ENCODE measurements around the gene ELAC1. TPM values are rescaled to one million over a fixed set of nuclear protein-coding genes. Genes with fewer than 3 reads are reported as not detected.
"Not testable (repeated sequence)": the region's sequence is repeated elsewhere in the genome, so short reads cannot be mapped to it uniquely, and the experiment has no call there.

ELAC1 gene
- total RNA-seq, 1 donor from 2014 or later, result 6.3 TPM

GRCh38 chr18:50938912-50939311, 28.9 kb upstream of the ELAC1 start:
- Histone ChIP-seq H3K27ac (ENCODE audit: low read depth, low read length) (no peak overlapping the region), H3K9ac (ENCODE audit: low read depth in 1 of 3, low read length in 3 of 3) (no peak overlapping the region), H3K4me1 (ENCODE audit: control insufficient read depth in 3 of 3, insufficient read depth in 3 of 3, low read length in 3 of 3) (no peaks in the 10 kb centered on the region), H3K4me3 (ENCODE audit: low read length in 3 of 3) (no peak overlapping the region), H3K36me3 (ENCODE audit: control insufficient read depth in 3 of 3, insufficient read depth in 3 of 3, low read length in 3 of 3) (peaks cover 0 to 10% (median 0%) of the 10 kb centered on the region in 3 donors), H3K9me3 (ENCODE audit: control insufficient read depth in 3 of 3, low read length in 3 of 3) (no peaks in the 10 kb centered on the region), H3K27me3 (ENCODE audit: control insufficient read depth in 3 of 3, insufficient read depth in 3 of 3, low read length in 3 of 3) (no peaks in the 10 kb centered on the region)

- H3K9me3 ChIP-seq (ENCODE audit: control insufficient read depth in 3 of 3, low read length in 3 of 3), result no peaks in the 10 kb centered on the region
- H3K36me3 ChIP-seq (ENCODE audit: control insufficient read depth in 3 of 3, insufficient read depth in 3 of 3, low read length in 3 of 3), result peaks cover 0 to 21% (median 0%) of the 10 kb centered on the region in 3 donors
- no peaks in the 10 kb centered on the region for H3K27me3 ChIP-seq (ENCODE audit: control insufficient read depth in 3 of 3, insufficient read depth in 3 of 3, low read length in 3 of 3)
- no peak overlapping the region for H3K4me3 ChIP-seq (ENCODE audit: low read length in 3 of 3)
- no peaks in the 10 kb centered on the region for H3K4me1 ChIP-seq (ENCODE audit: control insufficient read depth in 3 of 3, insufficient read depth in 3 of 3, low read length in 3 of 3)
- no peak overlapping the region for H3K9ac ChIP-seq (ENCODE audit: low read depth in 1 of 3, low read length in 3 of 3)
- H3K27ac ChIP-seq (ENCODE audit: low read depth, low read length), result no peak overlapping the region
Observed at GRCh38 chr18:50944245-50944932, 23.5 kb upstream of the ELAC1 start.

GRCh38 chr18:50945918-50946317, 21.9 kb upstream of the ELAC1 start:
- not testable (repeated sequence) for H3K4me1 ChIP-seq (ENCODE audit: control insufficient read depth in 3 of 3, insufficient read depth in 3 of 3, low read length in 3 of 3); H3K27ac ChIP-seq (ENCODE audit: low read depth, low read length); H3K9me3 ChIP-seq (ENCODE audit: control insufficient read depth in 3 of 3, low read length in 3 of 3); H3K9ac ChIP-seq (ENCODE audit: low read depth in 1 of 3, low read length in 3 of 3); H3K27me3 ChIP-seq (ENCODE audit: control insufficient read depth in 3 of 3, insufficient read depth in 3 of 3, low read length in 3 of 3); H3K4me3 ChIP-seq (ENCODE audit: low read length in 3 of 3)
- peaks cover 0 to 17% (median 0%) of the 10 kb centered on the region in 3 donors for H3K36me3 ChIP-seq (ENCODE audit: control insufficient read depth in 3 of 3, insufficient read depth in 3 of 3, low read length in 3 of 3)

- no peak overlapping the region for H3K4me3 ChIP-seq (ENCODE audit: low read length in 3 of 3)
- no peaks in the 10 kb centered on the region for H3K4me1 ChIP-seq (ENCODE audit: control insufficient read depth in 3 of 3, insufficient read depth in 3 of 3, low read length in 3 of 3)
- no peaks in the 10 kb centered on the region for H3K27me3 ChIP-seq (ENCODE audit: control insufficient read depth in 3 of 3, insufficient read depth in 3 of 3, low read length in 3 of 3)
- H3K9ac ChIP-seq (ENCODE audit: low read depth in 1 of 3, low read length in 3 of 3), result no peak overlapping the region
- H3K36me3 ChIP-seq (ENCODE audit: control insufficient read depth in 3 of 3, insufficient read depth in 3 of 3, low read length in 3 of 3), result peaks cover 0 to 15% (median 0%) of the 10 kb centered on the region in 3 donors
- no peak overlapping the region for H3K27ac ChIP-seq (ENCODE audit: low read depth, low read length)
- H3K9me3 ChIP-seq (ENCODE audit: control insufficient read depth in 3 of 3, low read length in 3 of 3), result no peaks in the 10 kb centered on the region
Observed at GRCh38 chr18:50947899-50948298, 19.9 kb upstream of the ELAC1 start.

GRCh38 chr18:50949185-50949584, 18.7 kb upstream of the ELAC1 start:
- H3K36me3 ChIP-seq (ENCODE audit: control insufficient read depth in 3 of 3, insufficient read depth in 3 of 3, low read length in 3 of 3), result peaks cover 0 to 12% (median 0%) of the 10 kb centered on the region in 3 donors
- H3K9ac ChIP-seq (ENCODE audit: low read depth in 1 of 3, low read length in 3 of 3), result no peak overlapping the region
- no peaks in the 10 kb centered on the region for H3K4me1 ChIP-seq (ENCODE audit: control insufficient read depth in 3 of 3, insufficient read depth in 3 of 3, low read length in 3 of 3)
- no peak overlapping the region for H3K4me3 ChIP-seq (ENCODE audit: low read length in 3 of 3)
- H3K27me3 ChIP-seq (ENCODE audit: control insufficient read depth in 3 of 3, insufficient read depth in 3 of 3, low read length in 3 of 3), result no peaks in the 10 kb centered on the region
- no peaks in the 10 kb centered on the region for H3K9me3 ChIP-seq (ENCODE audit: control insufficient read depth in 3 of 3, low read length in 3 of 3)
- H3K27ac ChIP-seq (ENCODE audit: low read depth, low read length), result no peak overlapping the region

GRCh38 chr18:50950626-50951025, 17.2 kb upstream of the ELAC1 start:
- Histone ChIP-seq H3K27me3 (ENCODE audit: control insufficient read depth in 3 of 3, insufficient read depth in 3 of 3, low read length in 3 of 3) (no peaks in the 10 kb centered on the region), H3K9me3 (ENCODE audit: control insufficient read depth in 3 of 3, low read length in 3 of 3) (no peaks in the 10 kb centered on the region), H3K9ac (ENCODE audit: low read depth in 1 of 3, low read length in 3 of 3) (no peak overlapping the region), H3K36me3 (ENCODE audit: control insufficient read depth in 3 of 3, insufficient read depth in 3 of 3, low read length in 3 of 3) (peaks cover 0 to 5% (median 0%) of the 10 kb centered on the region in 3 donors), H3K27ac (ENCODE audit: low read depth, low read length) (no peak overlapping the region), H3K4me1 (ENCODE audit: control insufficient read depth in 3 of 3, insufficient read depth in 3 of 3, low read length in 3 of 3) (no peaks in the 10 kb centered on the region), H3K4me3 (ENCODE audit: low read length in 3 of 3) (no peak overlapping the region)

DNA sequence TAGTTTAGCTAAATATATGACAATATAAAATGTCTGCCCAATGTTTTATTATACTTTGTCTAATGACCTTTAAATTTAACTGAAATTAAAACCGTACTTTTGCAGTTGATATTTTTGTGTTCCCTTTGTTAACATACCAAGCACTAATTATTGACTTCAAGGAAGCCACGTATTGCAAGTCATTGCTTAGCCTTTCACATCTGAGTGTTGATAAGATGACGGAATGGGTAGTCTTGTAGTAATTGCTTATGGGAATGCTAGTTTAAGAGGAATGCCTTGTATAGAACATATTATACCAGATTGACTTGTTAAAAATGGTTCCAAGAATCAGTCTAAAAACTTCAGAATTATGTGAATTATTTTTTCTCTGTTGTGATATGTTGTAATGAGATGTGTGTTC, 14.0 kb upstream of the ELAC1 start:
- Histone ChIP-seq H3K9me3 (ENCODE audit: control insufficient read depth in 3 of 3, low read length in 3 of 3) (no peaks in the 10 kb centered on the region), H3K4me3 (ENCODE audit: low read length in 3 of 3) (no peak overlapping the region), H3K4me1 (ENCODE audit: control insufficient read depth in 3 of 3, insufficient read depth in 3 of 3, low read length in 3 of 3) (no peaks in the 10 kb centered on the region), H3K27me3 (ENCODE audit: control insufficient read depth in 3 of 3, insufficient read depth in 3 of 3, low read length in 3 of 3) (no peaks in the 10 kb centered on the region), H3K36me3 (ENCODE audit: control insufficient read depth in 3 of 3, insufficient read depth in 3 of 3, low read length in 3 of 3) (no peaks in the 10 kb centered on the region), H3K9ac (ENCODE audit: low read depth in 1 of 3, low read length in 3 of 3) (no peak overlapping the region), H3K27ac (ENCODE audit: low read depth, low read length) (no peak overlapping the region)

DNA sequence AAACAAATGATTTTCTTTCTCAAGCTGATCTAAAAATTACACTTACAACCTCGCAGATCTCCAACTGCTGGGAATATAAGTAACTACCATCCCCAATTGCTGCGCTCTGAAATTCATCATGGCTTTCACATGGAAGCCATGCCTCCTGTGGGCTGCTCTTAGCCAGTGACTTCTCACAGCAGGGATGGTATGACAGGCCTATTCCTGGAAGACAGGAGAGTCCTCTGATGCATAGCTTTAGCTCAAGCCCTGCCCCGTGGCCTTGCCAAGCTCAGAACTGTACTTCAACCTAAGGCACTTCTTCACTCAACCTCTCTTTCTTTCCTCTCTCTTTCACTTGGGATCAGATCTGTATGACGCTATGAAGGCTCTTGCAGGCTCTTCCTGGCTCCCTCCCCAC, 12.6 kb upstream of the ELAC1 start:
- Histone ChIP-seq H3K27me3 (ENCODE audit: control insufficient read depth in 3 of 3, insufficient read depth in 3 of 3, low read length in 3 of 3) (no peaks in the 10 kb centered on the region), H3K4me3 (ENCODE audit: low read length in 3 of 3) (no peak overlapping the region), H3K36me3 (ENCODE audit: control insufficient read depth in 3 of 3, insufficient read depth in 3 of 3, low read length in 3 of 3) (no peaks in the 10 kb centered on the region), H3K27ac (ENCODE audit: low read depth, low read length) (no peak overlapping the region), H3K4me1 (ENCODE audit: control insufficient read depth in 3 of 3, insufficient read depth in 3 of 3, low read length in 3 of 3) (no peaks in the 10 kb centered on the region), H3K9me3 (ENCODE audit: control insufficient read depth in 3 of 3, low read length in 3 of 3) (no peaks in the 10 kb centered on the region), H3K9ac (ENCODE audit: low read depth in 1 of 3, low read length in 3 of 3) (no peak overlapping the region)

DNA sequence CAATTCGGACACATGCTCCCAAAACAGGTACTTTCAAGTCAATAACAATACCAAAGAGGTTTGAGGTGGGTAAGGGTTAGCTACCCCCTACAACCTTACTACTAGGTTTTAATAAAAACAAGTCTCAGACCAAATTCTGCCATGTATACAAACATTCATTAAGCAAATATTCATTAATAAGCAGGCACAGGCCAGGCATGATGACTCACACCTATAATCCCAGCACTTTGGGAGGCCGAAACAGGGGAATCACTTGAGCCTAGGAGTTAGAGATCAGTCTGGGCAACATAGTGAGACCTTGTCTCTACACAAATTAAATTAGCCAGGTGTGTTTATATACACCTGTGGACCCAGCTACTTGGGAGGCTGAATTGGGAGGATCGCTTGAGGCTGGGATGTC, 11.7 kb upstream of the ELAC1 start:
- Histone ChIP-seq H3K4me1 (ENCODE audit: control insufficient read depth in 3 of 3, insufficient read depth in 3 of 3, low read length in 3 of 3) (no peaks in the 10 kb centered on the region), H3K9ac (ENCODE audit: low read depth in 1 of 3, low read length in 3 of 3) (no peak overlapping the region), H3K9me3 (ENCODE audit: control insufficient read depth in 3 of 3, low read length in 3 of 3) (no peaks in the 10 kb centered on the region), H3K27me3 (ENCODE audit: control insufficient read depth in 3 of 3, insufficient read depth in 3 of 3, low read length in 3 of 3) (no peaks in the 10 kb centered on the region), H3K4me3 (ENCODE audit: low read length in 3 of 3) (no peak overlapping the region), H3K36me3 (ENCODE audit: control insufficient read depth in 3 of 3, insufficient read depth in 3 of 3, low read length in 3 of 3) (no peaks in the 10 kb centered on the region), H3K27ac (ENCODE audit: low read depth, low read length) (no peak overlapping the region)

GRCh38 chr18:50961974-50962373, 5.9 kb upstream of the ELAC1 start:
- no peaks in the 10 kb centered on the region for H3K4me1 ChIP-seq (ENCODE audit: control insufficient read depth in 3 of 3, insufficient read depth in 3 of 3, low read length in 3 of 3)
- no peak overlapping the region for H3K4me3 ChIP-seq (ENCODE audit: low read length in 3 of 3)
- no peaks in the 10 kb centered on the region for H3K27me3 ChIP-seq (ENCODE audit: control insufficient read depth in 3 of 3, insufficient read depth in 3 of 3, low read length in 3 of 3)
- no peaks in the 10 kb centered on the region for H3K36me3 ChIP-seq (ENCODE audit: control insufficient read depth in 3 of 3, insufficient read depth in 3 of 3, low read length in 3 of 3)
- H3K27ac ChIP-seq (ENCODE audit: low read depth, low read length), result no peak overlapping the region
- H3K9ac ChIP-seq (ENCODE audit: low read depth in 1 of 3, low read length in 3 of 3), result no peak overlapping the region
- H3K9me3 ChIP-seq (ENCODE audit: control insufficient read depth in 3 of 3, low read length in 3 of 3), result peaks cover 0 to 9% (median 2%) of the 10 kb centered on the region in 3 donors
